H9 (cell line): Measurements from ENCODE around the gene VTCN1. TPM values are rescaled to one million over a fixed set of nuclear protein-coding genes. Genes with fewer than 3 reads are reported as not detected.

ENCODE experiments used
- DNase-seq: peaks from one replicate; pipeline ENCODE4 v3.0.0-alpha.2; 2017
- H2AFZ ChIP-seq: one replicate; pipeline ENCODE4 v1.6.1; 2013; ENCODE audit warnings: mild to moderate bottlenecking, low read length, control low read depth, moderate library complexity
- H2AK5ac ChIP-seq: 2 replicates; pipeline ENCODE4 v1.6.1; 2013; ENCODE audit warnings: low read length, control low read depth, mixed read lengths; ENCODE audit not compliant: insufficient read length
- H2BK120ac ChIP-seq: one replicate; pipeline ENCODE4 v1.6.1; 2013; ENCODE audit warnings: low read depth, mild to moderate bottlenecking, low read length, control low read depth, inconsistent platforms; ENCODE audit not compliant: poor library complexity, severe bottlenecking
- H2BK12ac ChIP-seq: 2 replicates; pipeline ENCODE4 v1.6.1; 2013; ENCODE audit warnings: low read length, control low read depth, mixed read lengths, low read depth; ENCODE audit not compliant: insufficient read length
- H2BK15ac ChIP-seq: 2 replicates; pipeline ENCODE4 v1.6.1; 2013; ENCODE audit warnings: low read depth, low read length, control low read depth
- H2BK20ac ChIP-seq: one replicate; pipeline ENCODE4 v1.6.1; 2013; ENCODE audit warnings: low read depth, mild to moderate bottlenecking, low read length, control low read depth, inconsistent platforms; ENCODE audit not compliant: poor library complexity, severe bottlenecking
- H2BK5ac ChIP-seq: 2 replicates; pipeline ENCODE4 v1.6.1; 2013; ENCODE audit warnings: low read length, control low read depth, mixed read lengths; ENCODE audit not compliant: insufficient read length
- H3K14ac ChIP-seq: 2 replicates; pipeline ENCODE4 v1.6.1; 2013; ENCODE audit warnings: low read length, control low read depth; ENCODE audit not compliant: insufficient read depth
- H3K18ac ChIP-seq: 2 replicates; pipeline ENCODE4 v1.6.1; 2013; ENCODE audit warnings: low read depth, mild to moderate bottlenecking, mixed read lengths, low read length, control low read depth; ENCODE audit not compliant: insufficient read length
- H3K23ac ChIP-seq: 2 replicates; pipeline ENCODE4 v1.6.1; 2013; ENCODE audit warnings: low read length, control low read depth, mixed read lengths, low read depth; ENCODE audit not compliant: insufficient read length
- H3K23me2 ChIP-seq: 2 replicates; pipeline ENCODE4 v1.6.1; 2013; ENCODE audit warnings: low read depth, mild to moderate bottlenecking, mixed read lengths, low read length, control low read depth; ENCODE audit not compliant: insufficient read length, poor library complexity, severe bottlenecking
- H3K27ac ChIP-seq: 2 replicates; pipeline ENCODE4 v1.5.1; 2013; ENCODE audit warnings: low read length, control low read depth, mixed read lengths, low read depth; ENCODE audit not compliant: insufficient read length
- H3K27me3 ChIP-seq: 2 replicates; pipeline ENCODE4 v1.6.1; 2013; ENCODE audit warnings: low read length, control low read depth, inconsistent platforms; ENCODE audit not compliant: insufficient read depth
- H3K4ac ChIP-seq: 2 replicates; pipeline ENCODE4 v1.6.1; 2013; ENCODE audit warnings: low read depth, mild to moderate bottlenecking, control low read depth, inconsistent platforms, low read length, moderate library complexity
- H3K4me1 ChIP-seq: 2 replicates; pipeline ENCODE4 v1.6.1; 2013; ENCODE audit warnings: low read length, control low read depth, inconsistent platforms; ENCODE audit not compliant: insufficient read depth
- H3K4me2 ChIP-seq: 2 replicates; pipeline ENCODE4 v1.6.1; 2013; ENCODE audit warnings: low read length, control low read depth, mixed read lengths; ENCODE audit not compliant: insufficient read length, insufficient read depth
- H3K56ac ChIP-seq: 2 replicates; pipeline ENCODE4 v1.6.1; 2013; ENCODE audit warnings: low read depth, mild to moderate bottlenecking, mixed read lengths, low read length, control low read depth; ENCODE audit not compliant: insufficient read length
- H3K79me1 ChIP-seq: 2 replicates; pipeline ENCODE4 v1.6.1; 2013; ENCODE audit warnings: low read depth, mild to moderate bottlenecking, moderate library complexity, low read length, control low read depth, inconsistent platforms; ENCODE audit not compliant: insufficient read depth, poor library complexity, severe bottlenecking
- H3K79me2 ChIP-seq: 2 replicates; pipeline ENCODE4 v1.6.1; 2013; ENCODE audit warnings: low read length, control low read depth, inconsistent platforms; ENCODE audit not compliant: insufficient read depth
- H3K9ac ChIP-seq: 2 replicates; pipeline ENCODE4 v1.6.1; 2013; ENCODE audit warnings: low read length, control low read depth, mixed read lengths; ENCODE audit not compliant: insufficient read length; ENCODE audit errors: extremely low read depth
- H3K9me3 ChIP-seq: one replicate; pipeline ENCODE4 v1.6.1; 2013; ENCODE audit warnings: low read depth, low read length, inconsistent platforms; ENCODE audit not compliant: control insufficient read depth
- H3T11ph ChIP-seq: one replicate; pipeline ENCODE4 v1.6.1; 2013; ENCODE audit warnings: mild to moderate bottlenecking, low read length, control low read depth, inconsistent platforms
- H4K20me1 ChIP-seq: one replicate; pipeline ENCODE4 v1.6.1; 2013; ENCODE audit not compliant: control insufficient read depth, insufficient read length, insufficient read depth
- H4K5ac ChIP-seq: 2 replicates; pipeline ENCODE4 v1.6.1; 2013; ENCODE audit warnings: low read depth, mild to moderate bottlenecking, mixed read lengths, low read length, control low read depth; ENCODE audit not compliant: insufficient read length
- H4K8ac ChIP-seq: replicated peaks from 2 replicates; pipeline ENCODE4 v1.6.1; 2013; ENCODE audit warnings: low read length, control low read depth, mixed read lengths, low read depth; ENCODE audit not compliant: insufficient read length
- H4K91ac ChIP-seq: 2 replicates; pipeline ENCODE4 v1.6.1; 2013; ENCODE audit warnings: low read depth, mild to moderate bottlenecking, moderate library complexity, mixed read lengths, low read length, control low read depth; ENCODE audit not compliant: insufficient read length
- H3K27ac Mint-ChIP-seq, 3 experiments: 2 replicates in 2 of 3; 3 replicates in 1 of 3; pipeline ENCODE4 v1.8.0; 2020 to 2021; ENCODE audit warnings: mixed read lengths in 3 of 3, mild to moderate bottlenecking in 1 of 3, moderate library complexity in 1 of 3
- H3K27me3 Mint-ChIP-seq: 2 replicates; pipeline ENCODE4 v1.8.0; 2021; ENCODE audit warnings: low read depth, mild to moderate bottlenecking, moderate library complexity, mixed read lengths
- H3K36me3 Mint-ChIP-seq, 3 experiments: 2 replicates in 2 of 3; 3 replicates in 1 of 3; pipeline ENCODE4 v1.8.0; 2020 to 2021; ENCODE audit warnings: low read depth in 3 of 3, mixed read lengths in 3 of 3; ENCODE audit not compliant: insufficient read depth in 1 of 3
- H3K4me1 Mint-ChIP-seq, 2 experiments: 2 replicates each; pipeline ENCODE4 v1.8.0; 2020; ENCODE audit warnings: mixed read lengths in 2 of 2
- H3K4me3 Mint-ChIP-seq, 2 experiments: 2 replicates in 1 of 2; 3 replicates in 1 of 2; pipeline ENCODE4 v1.8.0; 2020 to 2021; ENCODE audit warnings: mild to moderate bottlenecking in 2 of 2, mixed read lengths in 2 of 2, moderate library complexity in 1 of 2
- H3K9me3 Mint-ChIP-seq, 2 experiments: 2 replicates in 1 of 2; 3 replicates in 1 of 2; pipeline ENCODE4 v1.8.0; 2020; ENCODE audit warnings: mild to moderate bottlenecking in 2 of 2, mixed read lengths in 2 of 2, moderate library complexity in 1 of 2
- WGBS: extraction: QIAGEN DNeasy Blood & Tissue Kit; methylation state at CpG from one replicate; pipeline ENCODE4 v1.1.7; 2013; ENCODE audit warnings: missing lambda C conversion rate, low lambda C conversion rate, mixed read lengths; ENCODE audit not compliant: insufficient read length; ENCODE audit errors: extremely low coverage; 5-methylcytosine and 5-hydroxymethylcytosine counted together
- total RNA-seq: library from RNA; stranded (reverse); gene quantifications from 2 replicates; pipeline ENCODE4 v1.2.1, GENCODE V29; 2021
- TF ChIP-seq, protein P1 (sequence below): fragments of 200-600 bp; sonication (generic); conservative IDR thresholded peaks from 3 replicates; pipeline ENCODE4 v1.8.0; 2021; ENCODE audit warnings: antibody characterized with exemption, mild to moderate bottlenecking

VTCN1 gene
- total RNA-seq, 1 experiment from 2014 or later: 0.33 TPM

DNA sequence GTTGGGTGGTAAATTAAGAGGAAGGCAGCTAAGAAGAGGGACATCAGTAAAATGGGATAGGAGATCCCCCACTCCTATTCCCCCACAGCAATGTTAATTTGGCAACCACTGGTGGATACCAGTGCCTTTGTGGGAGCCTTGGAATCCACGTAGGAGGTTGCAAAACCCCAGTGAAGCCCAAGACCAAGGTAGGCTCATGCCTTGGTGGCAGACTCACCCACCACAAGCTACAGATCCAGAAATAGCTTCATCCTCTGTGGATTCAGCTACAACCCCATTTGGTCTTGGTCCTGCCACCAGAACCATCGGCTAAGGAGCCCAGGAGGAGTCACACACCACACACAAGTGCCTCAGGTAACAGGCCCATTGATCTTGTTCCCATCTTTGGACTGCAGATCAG lies 21.0 kb downstream of the VTCN1 start:
- Histone ChIP-seq H4K20me1 (no peaks in the 10 kb centered on the region), H4K8ac (no peak overlapping the region), H3K79me2 (no peaks in the 10 kb centered on the region), H3K4ac (no peak overlapping the region), H3K14ac (no peak overlapping the region), H3T11ph (no peak overlapping the region), H3K27me3 (no peaks in the 10 kb centered on the region), H3K18ac (no peak overlapping the region), H2BK120ac (no peak overlapping the region), H2BK20ac (no peak overlapping the region), H2BK5ac (no peak overlapping the region), H3K9ac (no peak overlapping the region), H4K91ac (no peak overlapping the region), H3K23me2 (no peaks in the 10 kb centered on the region), H3K4me1 (no peaks in the 10 kb centered on the region; the same call in 1 of the 2 replicates), H2BK12ac (no peak overlapping the region), H2AK5ac (no peak overlapping the region), H3K23ac (no peak overlapping the region), H3K56ac (no peak overlapping the region), H2BK15ac (no peak overlapping the region), H3K79me1 (no peaks in the 10 kb centered on the region), H2AFZ (no peak overlapping the region), H3K4me2 (no peak overlapping the region), H4K5ac (no peak overlapping the region), H3K9me3 (no peaks in the 10 kb centered on the region), H3K27ac (no peak overlapping the region)
- WGBS: no CpG with 5 or more reads among the region's 2 CpGs
- Mint-ChIP-seq H3K36me3 (peaks cover 0 to 10% (median 2%) of the 10 kb centered on the region in 3 experiments; a peak in 3 of 7 replicates), H3K4me3 (no peak overlapping the region), H3K9me3 (peaks cover 4 to 12% of the 10 kb centered on the region in 2 experiments; a peak in 4 of 5 replicates), H3K27me3 (no peaks in the 10 kb centered on the region), H3K27ac (peak overlapping the region in 1 of 3 experiments; percentile 60; a peak in 1 of 7 replicates), H3K4me1 (peaks cover 3 to 6% of the 10 kb centered on the region in 2 experiments)
- TF ChIP-seq, protein P1, sequence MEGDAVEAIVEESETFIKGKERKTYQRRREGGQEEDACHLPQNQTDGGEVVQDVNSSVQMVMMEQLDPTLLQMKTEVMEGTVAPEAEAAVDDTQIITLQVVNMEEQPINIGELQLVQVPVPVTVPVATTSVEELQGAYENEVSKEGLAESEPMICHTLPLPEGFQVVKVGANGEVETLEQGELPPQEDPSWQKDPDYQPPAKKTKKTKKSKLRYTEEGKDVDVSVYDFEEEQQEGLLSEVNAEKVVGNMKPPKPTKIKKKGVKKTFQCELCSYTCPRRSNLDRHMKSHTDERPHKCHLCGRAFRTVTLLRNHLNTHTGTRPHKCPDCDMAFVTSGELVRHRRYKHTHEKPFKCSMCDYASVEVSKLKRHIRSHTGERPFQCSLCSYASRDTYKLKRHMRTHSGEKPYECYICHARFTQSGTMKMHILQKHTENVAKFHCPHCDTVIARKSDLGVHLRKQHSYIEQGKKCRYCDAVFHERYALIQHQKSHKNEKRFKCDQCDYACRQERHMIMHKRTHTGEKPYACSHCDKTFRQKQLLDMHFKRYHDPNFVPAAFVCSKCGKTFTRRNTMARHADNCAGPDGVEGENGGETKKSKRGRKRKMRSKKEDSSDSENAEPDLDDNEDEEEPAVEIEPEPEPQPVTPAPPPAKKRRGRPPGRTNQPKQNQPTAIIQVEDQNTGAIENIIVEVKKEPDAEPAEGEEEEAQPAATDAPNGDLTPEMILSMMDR: no peak
- DNase-seq: no peak
